Loucy (cell line): ENCODE results near the gene GHITM.

Source experiments
- H2AFZ ChIP-seq: fragments of 200-600 bp; sonication (generic); 2 replicates; pipeline ENCODE4 v1.6.0; 2016; ENCODE audit warnings: antibody characterized with exemption, mild to moderate bottlenecking, low read length, moderate library complexity
- H3F3A ChIP-seq: fragments of 200-600 bp; 2 replicates; pipeline ENCODE4 v1.6.0; 2016; ENCODE audit warnings: antibody characterized with exemption, low read depth, mild to moderate bottlenecking
- H3K27me3 ChIP-seq: fragments of 200-600 bp; sonication (generic); 2 replicates; pipeline ENCODE4 v1.6.1; 2014; ENCODE audit warnings: low read length, mild to moderate bottlenecking; ENCODE audit not compliant: insufficient read depth, poor library complexity, severe bottlenecking
- H3K36me3 ChIP-seq: fragments of 200-600 bp; sonication (generic); 2 replicates; pipeline ENCODE4 v1.6.1; 2016; ENCODE audit warnings: low read length; ENCODE audit not compliant: insufficient read depth
- H3K4me1 ChIP-seq: fragments of 200-600 bp; sonication (generic); 2 replicates; pipeline ENCODE4 v1.5.1; 2014; ENCODE audit warnings: low read length, mild to moderate bottlenecking; ENCODE audit not compliant: insufficient read depth, poor library complexity, severe bottlenecking
- H3K4me2 ChIP-seq: fragments of 200-600 bp; sonication (generic); 2 replicates; pipeline ENCODE4 v1.6.0; 2014; ENCODE audit warnings: antibody characterized with exemption, low read length, low read depth, mild to moderate bottlenecking; ENCODE audit not compliant: poor library complexity, severe bottlenecking
- H3K4me3 ChIP-seq: fragments of 200-600 bp; sonication (generic); 2 replicates; pipeline ENCODE4 v1.5.1; 2014; ENCODE audit warnings: low read length, mild to moderate bottlenecking, mixed read lengths; ENCODE audit not compliant: poor library complexity, severe bottlenecking
- H3K79me2 ChIP-seq: fragments of 200-600 bp; sonication (generic); 2 replicates; pipeline ENCODE4 v1.6.1; 2014; ENCODE audit warnings: low read length; ENCODE audit not compliant: insufficient read depth
- H3K9ac ChIP-seq: fragments of 200-600 bp; sonication (generic); 2 replicates; pipeline ENCODE4 v1.6.0; 2014; ENCODE audit warnings: mild to moderate bottlenecking, low read depth, low read length, moderate library complexity; ENCODE audit not compliant: poor library complexity, severe bottlenecking
- H3K9me2 ChIP-seq: fragments of 200-600 bp; sonication (generic); replicated peaks from 2 replicates; pipeline ENCODE4 v1.6.1; 2016; ENCODE audit warnings: low read depth, low read length, mixed read lengths
- H3K9me3 ChIP-seq: fragments of 200-600 bp; sonication (generic); 2 replicates; pipeline ENCODE4 v1.6.1; 2014; ENCODE audit warnings: mild to moderate bottlenecking, antibody characterized with exemption, low read length, low read depth; ENCODE audit not compliant: insufficient read depth
- H4K20me1 ChIP-seq: fragments of 200-600 bp; sonication (generic); 2 replicates; pipeline ENCODE4 v1.6.0; 2014; ENCODE audit warnings: antibody characterized with exemption, low read length, mild to moderate bottlenecking; ENCODE audit not compliant: insufficient read depth, poor library complexity, severe bottlenecking
- CTCF ChIP-seq: fragments of 200-600 bp; sonication (generic); conservative IDR thresholded peaks from 2 replicates; pipeline ENCODE4 v1.5.1; 2014; ENCODE audit warnings: mild to moderate bottlenecking, antibody characterized with exemption, low read length
- EZH2phosphoT487 ChIP-seq: fragments of 200-600 bp; IDR thresholded peaks from 2 replicates; pipeline ENCODE4 v1.6.1; 2018; ENCODE audit warnings: antibody characterized with exemption, mild to moderate bottlenecking, moderate library complexity, borderline replicate concordance

GHITM gene

GRCh38 chr10:84184517-84184916 lies 45.2 kb downstream of the GHITM start:
- Histone ChIP-seq H3K27me3 (no peaks in the 10 kb centered on the region), H3K4me3 (no peak overlapping the region), H3K36me3 (no peaks in the 10 kb centered on the region), H4K20me1 (no peaks in the 10 kb centered on the region), H3K4me1 (no peaks in the 10 kb centered on the region), H3K9me2 (no peaks in the 10 kb centered on the region), H3K9ac (no peak overlapping the region), H3K79me2 (no peaks in the 10 kb centered on the region), H2AFZ (no peak overlapping the region; the same call in 1 of the 2 replicates), H3K9me3 (no peaks in the 10 kb centered on the region), H3F3A (no peaks in the 10 kb centered on the region), H3K4me2 (no peak overlapping the region)
- TF ChIP-seq EZH2phosphoT487 (no peak), CTCF (no peak)

GRCh38 chr10:84185526-84186175 lies 46.3 kb downstream of the GHITM start:
- Histone ChIP-seq H2AFZ (no peak overlapping the region), H3K79me2 (no peaks in the 10 kb centered on the region), H3K4me2 (no peak overlapping the region), H3K9me3 (no peaks in the 10 kb centered on the region), H3K9ac (no peak overlapping the region), H3K36me3 (no peaks in the 10 kb centered on the region), H3K4me1 (no peaks in the 10 kb centered on the region), H3K4me3 (no peak overlapping the region), H4K20me1 (no peaks in the 10 kb centered on the region), H3K9me2 (no peaks in the 10 kb centered on the region), H3K27me3 (no peaks in the 10 kb centered on the region), H3F3A (no peaks in the 10 kb centered on the region)
- TF ChIP-seq CTCF (no peak), EZH2phosphoT487 (no peak)

- TF ChIP-seq EZH2phosphoT487 (no peak), CTCF (no peak)
- H3K4me1 ChIP-seq: peaks cover 6% of the 10 kb centered on the region
- no peak overlapping the region for H3K4me2 ChIP-seq
- H3K9me2 ChIP-seq: no peaks in the 10 kb centered on the region
- no peaks in the 10 kb centered on the region for H3F3A ChIP-seq
- H3K27me3 ChIP-seq: no peaks in the 10 kb centered on the region
- no peaks in the 10 kb centered on the region for H3K36me3 ChIP-seq
- H4K20me1 ChIP-seq: no peaks in the 10 kb centered on the region
- no peak overlapping the region for H2AFZ ChIP-seq
- H3K9ac ChIP-seq: no peak overlapping the region
- H3K79me2 ChIP-seq: no peaks in the 10 kb centered on the region
- no peak overlapping the region for H3K4me3 ChIP-seq
- no peaks in the 10 kb centered on the region for H3K9me3 ChIP-seq
Observed at GRCh38 chr10:84188815-84189214, 49.5 kb downstream of the GHITM start.
